ENCODE results near the gene HTD2. TPM values are rescaled to one million over a fixed set of nuclear protein-coding genes. Genes with fewer than 3 reads are reported as not detected.

Gene HTD2
- polyA plus RNA-seq, 2 of the 4 experiments (the other 2 are of a cell fraction): 4.6 to 8.4 TPM

DNA sequence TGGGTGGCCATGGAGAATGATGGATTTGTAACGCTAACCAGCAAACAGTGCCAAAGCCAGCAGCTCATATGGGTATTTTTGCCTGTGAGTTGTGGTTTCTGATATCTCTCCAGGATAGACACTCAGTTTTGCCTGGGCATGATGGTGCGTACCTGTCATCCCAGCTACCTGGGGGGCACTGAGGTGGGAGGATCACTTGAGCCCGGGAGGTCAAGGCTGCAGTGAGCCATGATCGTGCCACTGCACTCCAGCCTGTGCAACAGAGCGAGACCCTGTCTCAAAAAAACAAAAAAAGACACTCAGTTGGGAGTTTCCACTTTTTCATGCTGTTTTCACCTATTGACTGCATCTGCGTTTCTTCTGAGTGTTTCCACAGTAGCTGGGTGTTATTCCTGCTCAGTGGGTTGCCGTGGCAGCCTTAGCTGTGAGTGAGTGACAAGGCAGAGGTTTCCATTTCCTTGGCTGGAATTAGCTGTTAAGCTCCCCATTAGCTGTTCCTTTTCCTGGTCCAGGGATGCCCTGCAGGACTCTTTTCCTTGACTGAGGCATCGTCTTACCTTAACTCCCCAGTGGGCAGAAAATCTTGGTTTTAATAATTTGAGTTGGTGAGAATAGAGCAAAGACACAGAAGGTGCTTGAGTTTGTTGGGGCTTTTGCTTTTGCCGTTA, 14.5 kb upstream of the HTD2 start:
- ATAC-seq (no peak), DNase-seq (ENCODE audit: low read depth in 1 of 2, low spot score in 1 of 2) (no peak), FAIRE-seq (no peak)
- TF ChIP-seq NR3C1 (IDR thresholded peaks at IDR 0.05) (no peak), TP53 (CRISPR knock-in tag; IDR thresholded peaks at IDR 0.05) (no peak), HEYL (CRISPR knock-in tag; IDR thresholded peaks at IDR 0.05) (no peak), NFE2L2 (conservative IDR thresholded peaks at IDR 0.05; ENCODE audit: low read length) (no peak)
- TF ChIP-seq, protein P1, sequence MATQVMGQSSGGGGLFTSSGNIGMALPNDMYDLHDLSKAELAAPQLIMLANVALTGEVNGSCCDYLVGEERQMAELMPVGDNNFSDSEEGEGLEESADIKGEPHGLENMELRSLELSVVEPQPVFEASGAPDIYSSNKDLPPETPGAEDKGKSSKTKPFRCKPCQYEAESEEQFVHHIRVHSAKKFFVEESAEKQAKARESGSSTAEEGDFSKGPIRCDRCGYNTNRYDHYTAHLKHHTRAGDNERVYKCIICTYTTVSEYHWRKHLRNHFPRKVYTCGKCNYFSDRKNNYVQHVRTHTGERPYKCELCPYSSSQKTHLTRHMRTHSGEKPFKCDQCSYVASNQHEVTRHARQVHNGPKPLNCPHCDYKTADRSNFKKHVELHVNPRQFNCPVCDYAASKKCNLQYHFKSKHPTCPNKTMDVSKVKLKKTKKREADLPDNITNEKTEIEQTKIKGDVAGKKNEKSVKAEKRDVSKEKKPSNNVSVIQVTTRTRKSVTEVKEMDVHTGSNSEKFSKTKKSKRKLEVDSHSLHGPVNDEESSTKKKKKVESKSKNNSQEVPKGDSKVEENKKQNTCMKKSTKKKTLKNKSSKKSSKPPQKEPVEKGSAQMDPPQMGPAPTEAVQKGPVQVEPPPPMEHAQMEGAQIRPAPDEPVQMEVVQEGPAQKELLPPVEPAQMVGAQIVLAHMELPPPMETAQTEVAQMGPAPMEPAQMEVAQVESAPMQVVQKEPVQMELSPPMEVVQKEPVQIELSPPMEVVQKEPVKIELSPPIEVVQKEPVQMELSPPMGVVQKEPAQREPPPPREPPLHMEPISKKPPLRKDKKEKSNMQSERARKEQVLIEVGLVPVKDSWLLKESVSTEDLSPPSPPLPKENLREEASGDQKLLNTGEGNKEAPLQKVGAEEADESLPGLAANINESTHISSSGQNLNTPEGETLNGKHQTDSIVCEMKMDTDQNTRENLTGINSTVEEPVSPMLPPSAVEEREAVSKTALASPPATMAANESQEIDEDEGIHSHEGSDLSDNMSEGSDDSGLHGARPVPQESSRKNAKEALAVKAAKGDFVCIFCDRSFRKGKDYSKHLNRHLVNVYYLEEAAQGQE (IDR thresholded peaks at IDR 0.05): no peak
- Histone ChIP-seq H3K27ac (no peak overlapping the region), H3K4me1 (no peaks in the 10 kb centered on the region), H3K4me3 (no peak overlapping the region), H3K9me3 (no peaks in the 10 kb centered on the region), H3K4me2 (no peak overlapping the region)
- POLR2A ChIA-PET: no interaction called here
- WGBS (ENCODE audit: missing lambda C conversion rate): 77% methylated on average over 8 of the region's 9 CpGs
- CTCF ChIA-PET: interaction anchor here (0.7 to 1.3 kb wide), 4 partner anchors 12 to 14 kb away, joined by 3 to 4 read pairs (median 3); partner anchors contain the start of genes HTD2 and RPP14

DNA sequence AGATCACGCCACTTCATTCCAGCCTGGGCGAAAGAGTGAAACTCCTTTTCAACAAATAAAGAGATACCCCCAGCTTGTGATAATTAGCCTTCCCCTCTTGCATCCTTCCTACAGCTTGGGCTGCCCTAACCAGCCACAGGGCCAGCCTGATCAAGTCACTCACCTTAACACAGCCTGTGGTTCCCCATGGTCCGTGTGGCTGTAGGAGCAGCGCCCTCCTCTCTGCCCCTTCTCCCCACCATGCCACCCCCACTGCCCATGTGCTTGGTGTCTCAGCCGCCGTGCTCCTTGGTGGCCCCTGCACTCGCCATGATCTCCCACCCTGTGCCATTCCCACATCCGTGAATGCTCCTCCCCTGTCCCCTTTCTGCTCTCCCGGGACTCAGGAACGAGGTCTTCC, 13.5 kb upstream of the HTD2 start:
- WGBS (ENCODE audit: missing lambda C conversion rate): 94% methylated on average over 10 of the region's 10 CpGs
- TF ChIP-seq NFE2L2 (conservative IDR thresholded peaks at IDR 0.05; ENCODE audit: low read length) (no peak), HOXA7 (CRISPR knock-in tag; IDR thresholded peaks at IDR 0.05) (no peak), EHMT2 (IDR thresholded peaks at IDR 0.05; ENCODE audit: low read depth) (no peak)
- TF ChIP-seq, protein P1 (IDR thresholded peaks at IDR 0.05): no peak
- no peak for FAIRE-seq

DNA sequence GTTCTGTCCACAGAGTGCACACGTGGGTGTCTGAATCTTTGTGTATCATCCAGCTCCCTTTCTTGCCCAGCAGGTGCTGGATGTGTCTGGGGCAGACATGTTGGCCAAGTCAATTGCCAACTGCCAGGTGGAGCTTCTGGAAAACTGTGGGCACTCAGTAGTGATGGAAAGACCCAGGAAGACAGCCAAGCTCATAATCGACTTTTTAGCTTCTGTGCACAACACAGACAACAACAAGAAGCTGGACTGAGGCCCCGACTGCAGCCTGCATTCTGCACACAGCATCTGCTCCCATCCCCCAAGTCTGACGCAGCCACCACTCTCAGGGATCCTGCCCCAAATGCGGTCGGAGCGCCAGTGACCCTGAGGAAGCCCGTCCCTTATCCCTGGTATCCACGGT, 12.8 kb upstream of the HTD2 start:
- CTCF ChIA-PET: interaction anchor here (0.5 to 1.6 kb wide), 4 partner anchors 13 to 232 kb away, joined by 3 to 5 read pairs (median 4); partner anchors contain the start of genes HTD2 and RPP14
- ATAC-seq: no peak
- no peak for FAIRE-seq
- POLR2A ChIA-PET: no interaction called here
- Histone ChIP-seq H3K4me1 (no peaks in the 10 kb centered on the region), H3K4me3 (no peak overlapping the region), H3K27ac (no peak overlapping the region), H3K9me3 (no peaks in the 10 kb centered on the region), H3K4me2 (no peak overlapping the region)
- 65% methylated on average over 9 of the region's 9 CpGs for WGBS (ENCODE audit: missing lambda C conversion rate)
- no peak for DNase-seq (ENCODE audit: low read depth in 1 of 2, low spot score in 1 of 2)
- TF ChIP-seq MAZ (IDR thresholded peaks at IDR 0.05; ENCODE audit: borderline replicate concordance, low read depth, low read length) (no peak), ESRRA (IDR thresholded peaks at IDR 0.05; ENCODE audit: borderline replicate concordance, low read length) (no peak), NR3C1 (IDR thresholded peaks at IDR 0.05) (no peak), NFE2L2 (conservative IDR thresholded peaks at IDR 0.05; ENCODE audit: low read length) (no peak), JUN (IDR thresholded peaks at IDR 0.05) (no peak), CBX2 (IDR thresholded peaks at IDR 0.05; ENCODE audit: borderline replicate concordance, low read depth) (no peak), EP300 (IDR thresholded peaks at IDR 0.05) (no peak), ZC3H11A (IDR thresholded peaks at IDR 0.05) (no peak), BHLHE40 (IDR thresholded peaks at IDR 0.05; ENCODE audit: low read depth, low read length) (no peak), CBX8 (IDR thresholded peaks at IDR 0.05) (no peak), FOSB (CRISPR knock-in tag; IDR thresholded peaks at IDR 0.05) (no peak), SREBF2 (IDR thresholded peaks at IDR 0.05) (no peak)
- TF ChIP-seq, protein P2, sequence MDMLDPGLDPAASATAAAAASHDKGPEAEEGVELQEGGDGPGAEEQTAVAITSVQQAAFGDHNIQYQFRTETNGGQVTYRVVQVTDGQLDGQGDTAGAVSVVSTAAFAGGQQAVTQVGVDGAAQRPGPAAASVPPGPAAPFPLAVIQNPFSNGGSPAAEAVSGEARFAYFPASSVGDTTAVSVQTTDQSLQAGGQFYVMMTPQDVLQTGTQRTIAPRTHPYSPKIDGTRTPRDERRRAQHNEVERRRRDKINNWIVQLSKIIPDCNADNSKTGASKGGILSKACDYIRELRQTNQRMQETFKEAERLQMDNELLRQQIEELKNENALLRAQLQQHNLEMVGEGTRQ (IDR thresholded peaks at IDR 0.05): no peak
- TF ChIP-seq, protein P3, sequence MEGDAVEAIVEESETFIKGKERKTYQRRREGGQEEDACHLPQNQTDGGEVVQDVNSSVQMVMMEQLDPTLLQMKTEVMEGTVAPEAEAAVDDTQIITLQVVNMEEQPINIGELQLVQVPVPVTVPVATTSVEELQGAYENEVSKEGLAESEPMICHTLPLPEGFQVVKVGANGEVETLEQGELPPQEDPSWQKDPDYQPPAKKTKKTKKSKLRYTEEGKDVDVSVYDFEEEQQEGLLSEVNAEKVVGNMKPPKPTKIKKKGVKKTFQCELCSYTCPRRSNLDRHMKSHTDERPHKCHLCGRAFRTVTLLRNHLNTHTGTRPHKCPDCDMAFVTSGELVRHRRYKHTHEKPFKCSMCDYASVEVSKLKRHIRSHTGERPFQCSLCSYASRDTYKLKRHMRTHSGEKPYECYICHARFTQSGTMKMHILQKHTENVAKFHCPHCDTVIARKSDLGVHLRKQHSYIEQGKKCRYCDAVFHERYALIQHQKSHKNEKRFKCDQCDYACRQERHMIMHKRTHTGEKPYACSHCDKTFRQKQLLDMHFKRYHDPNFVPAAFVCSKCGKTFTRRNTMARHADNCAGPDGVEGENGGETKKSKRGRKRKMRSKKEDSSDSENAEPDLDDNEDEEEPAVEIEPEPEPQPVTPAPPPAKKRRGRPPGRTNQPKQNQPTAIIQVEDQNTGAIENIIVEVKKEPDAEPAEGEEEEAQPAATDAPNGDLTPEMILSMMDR (IDR thresholded peaks at IDR 0.05): no peak
- TF ChIP-seq, protein P4, sequence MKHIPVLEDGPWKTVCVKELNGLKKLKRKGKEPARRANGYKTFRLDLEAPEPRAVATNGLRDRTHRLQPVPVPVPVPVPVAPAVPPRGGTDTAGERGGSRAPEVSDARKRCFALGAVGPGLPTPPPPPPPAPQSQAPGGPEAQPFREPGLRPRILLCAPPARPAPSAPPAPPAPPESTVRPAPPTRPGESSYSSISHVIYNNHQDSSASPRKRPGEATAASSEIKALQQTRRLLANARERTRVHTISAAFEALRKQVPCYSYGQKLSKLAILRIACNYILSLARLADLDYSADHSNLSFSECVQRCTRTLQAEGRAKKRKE (CRISPR knock-in tag; IDR thresholded peaks at IDR 0.05; ENCODE audit: low read depth): no peak

More for the DNA sequence above, 13.5 kb upstream of the HTD2 start:
- H3K4me3 ChIP-seq: no peak overlapping the region
- H3K4me2 ChIP-seq: no peak overlapping the region
- no peak overlapping the region for H3K27ac ChIP-seq
- POLR2A ChIA-PET: no interaction called here
- DNase-seq (ENCODE audit: low read depth in 1 of 2, low spot score in 1 of 2) (no peak), ATAC-seq (no peak)
- H3K9me3 ChIP-seq: no peaks in the 10 kb centered on the region
- CTCF ChIA-PET: interaction anchor here (0.7 to 1.6 kb wide), 6 partner anchors 13 to 105 kb away, joined by 3 to 5 read pairs (median 4); partner anchors contain the start of genes HTD2 and RPP14
- no peaks in the 10 kb centered on the region for H3K4me1 ChIP-seq

Measured in A549 (cell line).